ENCODE results near the gene SMARCD3.

DNA sequence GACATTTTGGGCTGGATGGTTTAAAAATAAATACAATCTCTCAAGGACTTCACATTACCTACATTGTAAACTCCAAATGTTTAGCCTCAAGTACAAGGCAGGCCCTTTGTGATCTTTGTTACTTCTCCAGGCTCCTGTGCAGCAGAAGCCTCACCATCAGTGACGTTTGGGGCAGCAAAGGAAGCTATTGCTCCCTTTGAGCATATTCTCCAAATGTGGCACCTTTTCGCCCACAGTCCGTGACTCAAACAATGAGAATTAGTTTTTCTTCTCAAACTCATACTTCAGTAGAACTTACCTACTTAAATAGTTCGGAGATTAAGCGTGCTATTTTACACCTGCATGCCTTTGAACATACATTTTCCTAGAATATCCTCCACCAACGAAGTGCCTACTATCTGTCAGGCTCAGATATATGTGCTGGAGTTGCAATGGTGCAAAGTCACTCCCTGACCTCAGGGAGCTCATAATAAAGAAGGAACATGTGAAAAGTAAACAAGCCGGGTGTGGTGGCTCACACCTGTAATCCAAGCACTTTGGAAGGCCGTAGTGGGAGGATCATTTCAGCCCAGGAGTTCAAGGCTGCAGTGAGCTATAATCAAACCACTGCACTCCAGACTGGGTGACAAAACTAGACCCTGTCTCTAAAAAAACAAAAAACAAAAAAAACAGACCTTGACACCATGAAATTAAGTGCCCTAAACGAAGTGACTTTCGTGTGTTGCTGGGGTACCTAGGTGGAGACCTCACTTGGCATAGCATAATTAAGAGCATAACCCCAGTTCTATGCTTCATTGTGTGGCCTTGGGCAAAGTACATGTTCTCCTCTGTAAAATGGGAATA, 20.2 kb downstream of the SMARCD3 start:
- TF ChIP-seq, protein P1, sequence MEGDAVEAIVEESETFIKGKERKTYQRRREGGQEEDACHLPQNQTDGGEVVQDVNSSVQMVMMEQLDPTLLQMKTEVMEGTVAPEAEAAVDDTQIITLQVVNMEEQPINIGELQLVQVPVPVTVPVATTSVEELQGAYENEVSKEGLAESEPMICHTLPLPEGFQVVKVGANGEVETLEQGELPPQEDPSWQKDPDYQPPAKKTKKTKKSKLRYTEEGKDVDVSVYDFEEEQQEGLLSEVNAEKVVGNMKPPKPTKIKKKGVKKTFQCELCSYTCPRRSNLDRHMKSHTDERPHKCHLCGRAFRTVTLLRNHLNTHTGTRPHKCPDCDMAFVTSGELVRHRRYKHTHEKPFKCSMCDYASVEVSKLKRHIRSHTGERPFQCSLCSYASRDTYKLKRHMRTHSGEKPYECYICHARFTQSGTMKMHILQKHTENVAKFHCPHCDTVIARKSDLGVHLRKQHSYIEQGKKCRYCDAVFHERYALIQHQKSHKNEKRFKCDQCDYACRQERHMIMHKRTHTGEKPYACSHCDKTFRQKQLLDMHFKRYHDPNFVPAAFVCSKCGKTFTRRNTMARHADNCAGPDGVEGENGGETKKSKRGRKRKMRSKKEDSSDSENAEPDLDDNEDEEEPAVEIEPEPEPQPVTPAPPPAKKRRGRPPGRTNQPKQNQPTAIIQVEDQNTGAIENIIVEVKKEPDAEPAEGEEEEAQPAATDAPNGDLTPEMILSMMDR (IDR thresholded peaks at IDR 0.05 in 2 of 3, conservative IDR thresholded peaks at IDR 0.05 in 1 of 3; ENCODE audit: insufficient read depth in 2 of 3, low read depth in 1 of 3, low read length in 3 of 3), result no peak
- TF ChIP-seq, protein P2, sequence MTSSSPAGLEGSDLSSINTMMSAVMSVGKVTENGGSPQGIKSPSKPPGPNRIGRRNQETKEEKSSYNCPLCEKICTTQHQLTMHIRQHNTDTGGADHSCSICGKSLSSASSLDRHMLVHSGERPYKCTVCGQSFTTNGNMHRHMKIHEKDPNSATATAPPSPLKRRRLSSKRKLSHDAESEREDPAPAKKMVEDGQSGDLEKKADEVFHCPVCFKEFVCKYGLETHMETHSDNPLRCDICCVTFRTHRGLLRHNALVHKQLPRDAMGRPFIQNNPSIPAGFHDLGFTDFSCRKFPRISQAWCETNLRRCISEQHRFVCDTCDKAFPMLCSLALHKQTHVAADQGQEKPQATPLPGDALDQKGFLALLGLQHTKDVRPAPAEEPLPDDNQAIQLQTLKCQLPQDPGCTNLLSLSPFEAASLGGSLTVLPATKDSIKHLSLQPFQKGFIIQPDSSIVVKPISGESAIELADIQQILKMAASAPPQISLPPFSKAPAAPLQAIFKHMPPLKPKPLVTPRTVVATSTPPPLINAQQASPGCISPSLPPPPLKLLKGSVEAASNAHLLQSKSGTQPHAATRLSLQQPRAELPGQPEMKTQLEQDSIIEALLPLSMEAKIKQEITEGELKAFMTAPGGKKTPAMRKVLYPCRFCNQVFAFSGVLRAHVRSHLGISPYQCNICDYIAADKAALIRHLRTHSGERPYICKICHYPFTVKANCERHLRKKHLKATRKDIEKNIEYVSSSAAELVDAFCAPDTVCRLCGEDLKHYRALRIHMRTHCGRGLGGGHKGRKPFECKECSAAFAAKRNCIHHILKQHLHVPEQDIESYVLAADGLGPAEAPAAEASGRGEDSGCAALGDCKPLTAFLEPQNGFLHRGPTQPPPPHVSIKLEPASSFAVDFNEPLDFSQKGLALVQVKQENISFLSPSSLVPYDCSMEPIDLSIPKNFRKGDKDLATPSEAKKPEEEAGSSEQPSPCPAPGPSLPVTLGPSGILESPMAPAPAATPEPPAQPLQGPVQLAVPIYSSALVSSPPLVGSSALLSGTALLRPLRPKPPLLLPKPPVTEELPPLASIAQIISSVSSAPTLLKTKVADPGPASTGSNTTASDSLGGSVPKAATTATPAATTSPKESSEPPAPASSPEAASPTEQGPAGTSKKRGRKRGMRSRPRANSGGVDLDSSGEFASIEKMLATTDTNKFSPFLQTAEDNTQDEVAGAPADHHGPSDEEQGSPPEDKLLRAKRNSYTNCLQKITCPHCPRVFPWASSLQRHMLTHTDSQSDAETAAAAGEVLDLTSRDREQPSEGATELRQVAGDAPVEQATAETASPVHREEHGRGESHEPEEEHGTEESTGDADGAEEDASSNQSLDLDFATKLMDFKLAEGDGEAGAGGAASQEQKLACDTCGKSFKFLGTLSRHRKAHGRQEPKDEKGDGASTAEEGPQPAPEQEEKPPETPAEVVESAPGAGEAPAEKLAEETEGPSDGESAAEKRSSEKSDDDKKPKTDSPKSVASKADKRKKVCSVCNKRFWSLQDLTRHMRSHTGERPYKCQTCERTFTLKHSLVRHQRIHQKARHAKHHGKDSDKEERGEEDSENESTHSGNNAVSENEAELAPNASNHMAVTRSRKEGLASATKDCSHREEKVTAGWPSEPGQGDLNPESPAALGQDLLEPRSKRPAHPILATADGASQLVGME (CRISPR knock-in tag; IDR thresholded peaks at IDR 0.05), result no peak
- TF ChIP-seq, protein P3, sequence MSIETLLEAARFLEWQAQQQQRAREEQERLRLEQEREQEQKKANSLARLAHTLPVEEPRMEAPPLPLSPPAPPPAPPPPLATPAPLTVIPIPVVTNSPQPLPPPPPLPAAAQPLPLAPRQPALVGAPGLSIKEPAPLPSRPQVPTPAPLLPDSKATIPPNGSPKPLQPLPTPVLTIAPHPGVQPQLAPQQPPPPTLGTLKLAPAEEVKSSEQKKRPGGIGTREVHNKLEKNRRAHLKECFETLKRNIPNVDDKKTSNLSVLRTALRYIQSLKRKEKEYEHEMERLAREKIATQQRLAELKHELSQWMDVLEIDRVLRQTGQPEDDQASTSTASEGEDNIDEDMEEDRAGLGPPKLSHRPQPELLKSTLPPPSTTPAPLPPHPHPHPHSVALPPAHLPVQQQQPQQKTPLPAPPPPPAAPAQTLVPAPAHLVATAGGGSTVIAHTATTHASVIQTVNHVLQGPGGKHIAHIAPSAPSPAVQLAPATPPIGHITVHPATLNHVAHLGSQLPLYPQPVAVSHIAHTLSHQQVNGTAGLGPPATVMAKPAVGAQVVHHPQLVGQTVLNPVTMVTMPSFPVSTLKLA (conservative IDR thresholded peaks at IDR 0.05), result peak; percentile 25 to 66; a peak in 3 of 4 replicates
- no peak for TF ChIP-seq ELF2 (CRISPR knock-in tag; IDR thresholded peaks at IDR 0.05)
- TF ChIP-seq, protein P4, sequence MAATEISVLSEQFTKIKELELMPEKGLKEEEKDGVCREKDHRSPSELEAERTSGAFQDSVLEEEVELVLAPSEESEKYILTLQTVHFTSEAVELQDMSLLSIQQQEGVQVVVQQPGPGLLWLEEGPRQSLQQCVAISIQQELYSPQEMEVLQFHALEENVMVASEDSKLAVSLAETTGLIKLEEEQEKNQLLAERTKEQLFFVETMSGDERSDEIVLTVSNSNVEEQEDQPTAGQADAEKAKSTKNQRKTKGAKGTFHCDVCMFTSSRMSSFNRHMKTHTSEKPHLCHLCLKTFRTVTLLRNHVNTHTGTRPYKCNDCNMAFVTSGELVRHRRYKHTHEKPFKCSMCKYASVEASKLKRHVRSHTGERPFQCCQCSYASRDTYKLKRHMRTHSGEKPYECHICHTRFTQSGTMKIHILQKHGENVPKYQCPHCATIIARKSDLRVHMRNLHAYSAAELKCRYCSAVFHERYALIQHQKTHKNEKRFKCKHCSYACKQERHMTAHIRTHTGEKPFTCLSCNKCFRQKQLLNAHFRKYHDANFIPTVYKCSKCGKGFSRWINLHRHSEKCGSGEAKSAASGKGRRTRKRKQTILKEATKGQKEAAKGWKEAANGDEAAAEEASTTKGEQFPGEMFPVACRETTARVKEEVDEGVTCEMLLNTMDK (IDR thresholded peaks at IDR 0.05; ENCODE audit: borderline replicate concordance, insufficient read depth, low read depth, low read length, poor library complexity, severe bottlenecking), result no peak
- TF ChIP-seq, protein P5, sequence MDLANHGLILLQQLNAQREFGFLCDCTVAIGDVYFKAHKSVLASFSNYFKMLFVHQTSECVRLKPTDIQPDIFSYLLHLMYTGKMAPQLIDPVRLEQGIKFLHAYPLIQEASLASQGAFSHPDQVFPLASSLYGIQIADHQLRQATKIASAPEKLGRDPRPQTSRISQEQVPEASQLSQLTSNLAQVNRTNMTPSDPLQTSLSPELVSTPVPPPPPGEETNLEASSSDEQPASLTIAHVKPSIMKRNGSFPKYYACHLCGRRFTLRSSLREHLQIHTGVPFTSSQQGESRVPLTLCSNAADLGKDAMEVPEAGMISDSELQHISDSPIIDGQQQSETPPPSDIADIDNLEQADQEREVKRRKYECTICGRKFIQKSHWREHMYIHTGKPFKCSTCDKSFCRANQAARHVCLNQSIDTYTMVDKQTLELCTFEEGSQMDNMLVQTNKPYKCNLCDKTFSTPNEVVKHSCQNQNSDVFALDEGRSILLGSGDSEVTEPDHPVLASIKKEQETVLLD (IDR thresholded peaks at IDR 0.05), result no peak
- TF ChIP-seq CBFB (CRISPR knock-in tag; IDR thresholded peaks at IDR 0.05), result no peak
- TF ChIP-seq, protein P6, sequence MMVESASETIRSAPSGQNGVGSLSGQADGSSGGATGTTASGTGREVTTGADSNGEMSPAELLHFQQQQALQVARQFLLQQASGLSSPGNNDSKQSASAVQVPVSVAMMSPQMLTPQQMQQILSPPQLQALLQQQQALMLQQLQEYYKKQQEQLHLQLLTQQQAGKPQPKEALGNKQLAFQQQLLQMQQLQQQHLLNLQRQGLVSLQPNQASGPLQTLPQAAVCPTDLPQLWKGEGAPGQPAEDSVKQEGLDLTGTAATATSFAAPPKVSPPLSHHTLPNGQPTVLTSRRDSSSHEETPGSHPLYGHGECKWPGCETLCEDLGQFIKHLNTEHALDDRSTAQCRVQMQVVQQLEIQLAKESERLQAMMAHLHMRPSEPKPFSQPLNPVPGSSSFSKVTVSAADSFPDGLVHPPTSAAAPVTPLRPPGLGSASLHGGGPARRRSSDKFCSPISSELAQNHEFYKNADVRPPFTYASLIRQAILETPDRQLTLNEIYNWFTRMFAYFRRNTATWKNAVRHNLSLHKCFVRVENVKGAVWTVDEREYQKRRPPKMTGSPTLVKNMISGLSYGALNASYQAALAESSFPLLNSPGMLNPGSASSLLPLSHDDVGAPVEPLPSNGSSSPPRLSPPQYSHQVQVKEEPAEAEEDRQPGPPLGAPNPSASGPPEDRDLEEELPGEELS (CRISPR knock-in tag; IDR thresholded peaks at IDR 0.05; ENCODE audit: borderline replicate concordance), result no peak
- peak; percentile 32 for TF ChIP-seq MAFK (IDR thresholded peaks at IDR 0.05; ENCODE audit: low read length)
- TF ChIP-seq RFX7 (CRISPR knock-in tag; IDR thresholded peaks at IDR 0.05), result no peak
- peak; percentile 56 for TF ChIP-seq EP300 (IDR thresholded peaks at IDR 0.05; ENCODE audit: low read length)
- no peak; the same call in none of the 2 replicates for TF ChIP-seq SMARCA4 (IDR thresholded peaks at IDR 0.05)

Data from K562 (cell line).